ENCODE data around the gene PLAC8L1. TPM values are rescaled to one million over a fixed set of nuclear protein-coding genes. Genes with fewer than 3 reads are reported as not detected.

The PLAC8L1 gene
- polyA plus RNA-seq, 1 of the 3 experiments (the other 2 are of a cell fraction) = 0.21 TPM

DNA sequence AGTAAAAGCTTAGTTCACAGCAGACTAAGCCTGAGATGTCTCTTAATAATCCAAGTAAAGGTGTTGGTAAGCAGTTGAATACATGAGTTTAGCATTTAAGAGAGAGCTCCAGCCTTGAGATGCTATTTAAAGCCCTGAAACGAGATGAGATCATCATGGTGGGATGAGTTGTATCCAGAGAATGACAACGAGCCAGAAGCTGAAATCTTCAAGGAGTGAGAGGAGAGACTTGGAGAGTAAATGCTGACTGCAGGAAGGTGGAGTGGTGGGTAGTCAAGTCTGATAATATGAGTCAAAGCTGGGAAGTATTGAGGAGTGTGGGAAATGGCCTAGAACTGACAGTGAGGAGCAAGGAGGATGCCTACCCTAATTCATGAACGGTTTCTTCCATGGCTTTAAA lies 53.7 kb downstream of the PLAC8L1 start:
- no peaks in the 10 kb centered on the region for H3K79me2 ChIP-seq (ENCODE audit: insufficient read depth)
- no peak overlapping the region for H3K4me2 ChIP-seq
- H3K4me3 ChIP-seq (ENCODE audit: low read depth in 2 of 2, low read length in 1 of 2) = no peak overlapping the region
- 26% methylated on average over 3 of the region's 3 CpGs for WGBS (ENCODE audit: low lambda C conversion rate)
- no peak overlapping the region for H3K27ac ChIP-seq (ENCODE audit: low read depth in 2 of 2, low read length in 1 of 2)
- no peak overlapping the region for H2AFZ ChIP-seq (ENCODE audit: low read depth)
- TF ChIP-seq MEF2A (IDR thresholded peaks at IDR 0.05; ENCODE audit: borderline replicate concordance, low read depth) = no peak
- TF ChIP-seq MXI1 (IDR thresholded peaks at IDR 0.05; ENCODE audit: low read depth, low read length) = no peak
- no peak for TF ChIP-seq ELF1 (IDR thresholded peaks at IDR 0.05)
- TF ChIP-seq PBX3 (IDR thresholded peaks at IDR 0.05) = no peak
- TF ChIP-seq YY1 (IDR thresholded peaks at IDR 0.05; ENCODE audit: low read depth) = no peak
- TF ChIP-seq TEAD4 (IDR thresholded peaks at IDR 0.05; ENCODE audit: borderline replicate concordance, insufficient read depth) = no peak
- no peak for TF ChIP-seq RXRA (IDR thresholded peaks at IDR 0.05; ENCODE audit: borderline replicate concordance, low read depth)
- TF ChIP-seq, protein P1, sequence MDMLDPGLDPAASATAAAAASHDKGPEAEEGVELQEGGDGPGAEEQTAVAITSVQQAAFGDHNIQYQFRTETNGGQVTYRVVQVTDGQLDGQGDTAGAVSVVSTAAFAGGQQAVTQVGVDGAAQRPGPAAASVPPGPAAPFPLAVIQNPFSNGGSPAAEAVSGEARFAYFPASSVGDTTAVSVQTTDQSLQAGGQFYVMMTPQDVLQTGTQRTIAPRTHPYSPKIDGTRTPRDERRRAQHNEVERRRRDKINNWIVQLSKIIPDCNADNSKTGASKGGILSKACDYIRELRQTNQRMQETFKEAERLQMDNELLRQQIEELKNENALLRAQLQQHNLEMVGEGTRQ (IDR thresholded peaks at IDR 0.05; ENCODE audit: borderline replicate concordance, low read depth, low read length) = no peak
- TF ChIP-seq FOSL2 (IDR thresholded peaks at IDR 0.05; ENCODE audit: borderline replicate concordance, low read depth) = no peak
- no peak for TF ChIP-seq NRF1 (IDR thresholded peaks at IDR 0.05; ENCODE audit: low read depth, low read length)
- TF ChIP-seq GABPA (IDR thresholded peaks at IDR 0.05; ENCODE audit: low read depth) = no peak
- TF ChIP-seq CTCF (IDR thresholded peaks at IDR 0.05) = no peak
- no peak for TF ChIP-seq EZH2phosphoT487 (IDR thresholded peaks at IDR 0.05; ENCODE audit: borderline replicate concordance, low read depth)
- TF ChIP-seq JUND (IDR thresholded peaks at IDR 0.05) = no peak
- TF ChIP-seq CHD2 (IDR thresholded peaks at IDR 0.05; ENCODE audit: low read length, partially characterized antibody) = no peak
- ChIA-PET CTCF (interaction anchor here (1.5 to 3.6 kb wide), 5 partner anchors 11 to 355 kb away, joined by 3 to 13 read pairs (median 7); no protein-coding TSS in a partner anchor), POLR2A (no interaction called here)
- H3F3A ChIP-seq (replicated peaks; ENCODE audit: insufficient read depth) = no peaks in the 10 kb centered on the region
- H3K27me3 ChIP-seq (ENCODE audit: insufficient read depth) = no peaks in the 10 kb centered on the region
- no peak overlapping the region for H3K9ac ChIP-seq
- no peaks in the 10 kb centered on the region for H3K9me2 ChIP-seq
- no peaks in the 10 kb centered on the region for H3K9me3 ChIP-seq
- no peaks in the 10 kb centered on the region for H4K20me1 ChIP-seq (ENCODE audit: insufficient read depth)
- no peak for DNase-seq
- H3K36me3 ChIP-seq (replicated peaks in 1 of 2; ENCODE audit: control insufficient read depth in 1 of 2, insufficient read depth in 2 of 2, low read length in 1 of 2) = no peaks in the 10 kb centered on the region
- H3K4me1 ChIP-seq (ENCODE audit: control insufficient read depth in 1 of 2, insufficient read depth in 2 of 2, low read depth in 1 of 2, low read length in 1 of 2) = no peaks in the 10 kb centered on the region; a peak in 2 of 4 replicates

- no peak overlapping the region for H3K4me3 ChIP-seq (ENCODE audit: low read depth in 2 of 2, low read length in 1 of 2)
- no peaks in the 10 kb centered on the region for H3K9me2 ChIP-seq
- TF ChIP-seq CHD2 (IDR thresholded peaks at IDR 0.05; ENCODE audit: low read length, partially characterized antibody) (no peak), SIN3A (IDR thresholded peaks at IDR 0.05; ENCODE audit: borderline replicate concordance, low read depth, low read length) (no peak), NFIC (IDR thresholded peaks at IDR 0.05; ENCODE audit: borderline replicate concordance) (no peak), FOXJ3 (CRISPR knock-in tag; IDR thresholded peaks at IDR 0.05) (no peak), TEAD4 (IDR thresholded peaks at IDR 0.05; ENCODE audit: borderline replicate concordance, insufficient read depth) (no peak), TCF12 (IDR thresholded peaks at IDR 0.05) (no peak), TAF1 (IDR thresholded peaks at IDR 0.05; ENCODE audit: borderline replicate concordance, low read depth, low read length) (no peak), SMC3 (IDR thresholded peaks at IDR 0.05; ENCODE audit: low read depth, low read length) (no peak), EP300 (IDR thresholded peaks at IDR 0.05; ENCODE audit: borderline replicate concordance in 1 of 2, low read depth in 1 of 2, low read length in 1 of 2) (no peak)
- TF ChIP-seq, protein P2, sequence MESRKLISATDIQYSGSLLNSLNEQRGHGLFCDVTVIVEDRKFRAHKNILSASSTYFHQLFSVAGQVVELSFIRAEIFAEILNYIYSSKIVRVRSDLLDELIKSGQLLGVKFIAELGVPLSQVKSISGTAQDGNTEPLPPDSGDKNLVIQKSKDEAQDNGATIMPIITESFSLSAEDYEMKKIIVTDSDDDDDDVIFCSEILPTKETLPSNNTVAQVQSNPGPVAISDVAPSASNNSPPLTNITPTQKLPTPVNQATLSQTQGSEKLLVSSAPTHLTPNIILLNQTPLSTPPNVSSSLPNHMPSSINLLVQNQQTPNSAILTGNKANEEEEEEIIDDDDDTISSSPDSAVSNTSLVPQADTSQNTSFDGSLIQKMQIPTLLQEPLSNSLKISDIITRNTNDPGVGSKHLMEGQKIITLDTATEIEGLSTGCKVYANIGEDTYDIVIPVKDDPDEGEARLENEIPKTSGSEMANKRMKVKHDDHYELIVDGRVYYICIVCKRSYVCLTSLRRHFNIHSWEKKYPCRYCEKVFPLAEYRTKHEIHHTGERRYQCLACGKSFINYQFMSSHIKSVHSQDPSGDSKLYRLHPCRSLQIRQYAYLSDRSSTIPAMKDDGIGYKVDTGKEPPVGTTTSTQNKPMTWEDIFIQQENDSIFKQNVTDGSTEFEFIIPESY (IDR thresholded peaks at IDR 0.05; ENCODE audit: borderline replicate concordance, low read depth) = no peak
- TF ChIP-seq, protein P1 (IDR thresholded peaks at IDR 0.05; ENCODE audit: borderline replicate concordance, low read depth, low read length) = no peak
- no peak for DNase-seq
- H3F3A ChIP-seq (replicated peaks; ENCODE audit: insufficient read depth) = no peaks in the 10 kb centered on the region
- no peak overlapping the region for H3K27ac ChIP-seq (ENCODE audit: low read depth in 2 of 2, low read length in 1 of 2)
- no peak overlapping the region for H3K4me2 ChIP-seq
- no peaks in the 10 kb centered on the region for H3K79me2 ChIP-seq (ENCODE audit: insufficient read depth)
- H2AFZ ChIP-seq (ENCODE audit: low read depth) = no peak overlapping the region
- CTCF ChIA-PET = interaction anchor here (1.0 to 3.6 kb wide), 10 partner anchors 8 to 378 kb away, joined by 3 to 13 read pairs (median 4); no protein-coding TSS in a partner anchor
- no peaks in the 10 kb centered on the region for H3K9me3 ChIP-seq
- POLR2A ChIA-PET = no interaction called here
- 45% methylated on average over 5 of the region's 5 CpGs for WGBS (ENCODE audit: low lambda C conversion rate)
- no peak overlapping the region for H3K9ac ChIP-seq
- no peaks in the 10 kb centered on the region for H4K20me1 ChIP-seq (ENCODE audit: insufficient read depth)
- no peaks in the 10 kb centered on the region; a peak in 2 of 4 replicates for H3K4me1 ChIP-seq (ENCODE audit: control insufficient read depth in 1 of 2, insufficient read depth in 2 of 2, low read depth in 1 of 2, low read length in 1 of 2)
- no peaks in the 10 kb centered on the region for H3K27me3 ChIP-seq (ENCODE audit: insufficient read depth)
- no peaks in the 10 kb centered on the region for H3K36me3 ChIP-seq (replicated peaks in 1 of 2; ENCODE audit: control insufficient read depth in 1 of 2, insufficient read depth in 2 of 2, low read length in 1 of 2)
These were observed 55.3 kb downstream of the PLAC8L1 start for GRCh38 chr5:146050086-146050485.

All from SK-N-SH (cell line).